Fibroblast of lung (primary cell): ENCODE results near the gene XYLT1. TPM values are rescaled to one million over a fixed set of nuclear protein-coding genes. Genes with fewer than 3 reads are reported as not detected.

Source experiments
- DNase-seq, 2 donors: peaks; one replicate each; pipeline versions ENCODE4 v3.0.0 to v3.0.0-alpha.2; 2010; ENCODE audit warnings: low read depth in 2 of 2
- H2AFZ ChIP-seq: 2 replicates; pipeline ENCODE4 v1.5.1; 2012; ENCODE audit warnings: low read length, control low read depth, inconsistent platforms
- H3K27ac ChIP-seq: 2 replicates; pipeline ENCODE4 v1.5.1; 2011; ENCODE audit warnings: low read length, control low read depth; ENCODE audit not compliant: insufficient read depth
- H3K27me3 ChIP-seq: 2 replicates; pipeline ENCODE4 v1.5.1; 2011; ENCODE audit warnings: mild to moderate bottlenecking, low read length; ENCODE audit not compliant: control insufficient read depth, insufficient read depth
- H3K36me3 ChIP-seq: 2 replicates; pipeline ENCODE4 v1.5.1; 2011; ENCODE audit warnings: low read length; ENCODE audit not compliant: control insufficient read depth, insufficient read depth
- H3K4me1 ChIP-seq: 2 replicates; pipeline ENCODE4 v1.5.1; 2011; ENCODE audit warnings: low read length; ENCODE audit not compliant: control insufficient read depth, insufficient read depth; ENCODE audit errors: extremely low read depth
- H3K4me2 ChIP-seq: 2 replicates; pipeline ENCODE4 v1.5.1; 2011; ENCODE audit warnings: low read length, control low read depth; ENCODE audit not compliant: insufficient read depth; ENCODE audit errors: extremely low read depth
- H3K4me3 ChIP-seq, 4 experiments: fragments of 200-600 bp in 1 of 4; sonication (generic) in 1 of 4; replicated peaks in 1 of 4; 2 replicates each; pipeline ENCODE4 v1.5.1; 2011 to 2016; ENCODE audit warnings: low read length in 4 of 4, low read depth in 3 of 4, mild to moderate bottlenecking in 3 of 4, control low read depth in 2 of 4, inconsistent platforms in 1 of 4, mixed read lengths in 1 of 4; ENCODE audit not compliant: insufficient read depth in 1 of 4; ENCODE audit errors: control extremely low read depth in 1 of 4
- H3K79me2 ChIP-seq: 2 replicates; pipeline ENCODE4 v1.5.1; 2012; ENCODE audit warnings: mild to moderate bottlenecking, low read length, inconsistent platforms; ENCODE audit not compliant: control insufficient read depth, insufficient read depth
- H3K9ac ChIP-seq: 2 replicates; pipeline ENCODE4 v1.5.1; 2011; ENCODE audit warnings: mild to moderate bottlenecking, low read length, control low read depth; ENCODE audit not compliant: insufficient read depth
- H3K9me3 ChIP-seq: 2 replicates; pipeline ENCODE4 v1.5.1; 2012; ENCODE audit warnings: low read depth, low read length; ENCODE audit not compliant: control insufficient read depth, insufficient read depth
- H4K20me1 ChIP-seq: 2 replicates; pipeline ENCODE4 v1.5.1; 2011; ENCODE audit warnings: low read length; ENCODE audit not compliant: control insufficient read depth, insufficient read depth; ENCODE audit errors: extremely low read depth
- EZH2 ChIP-seq: IDR thresholded peaks from 2 replicates; pipeline ENCODE4 v1.5.1; 2012; ENCODE audit warnings: low read length, control low read depth, mild to moderate bottlenecking; ENCODE audit errors: missing control alignments
- polyA plus RNA-seq, 2 donors: library from polyadenylated mRNA; depleted of rRNA in 1 of 2; stranded (reverse) in 1 of 2; unstranded in 1 of 2; fragments of >200 nt; gene quantifications; 2 replicates each; pipeline ENCODE4 v1.2.1, GENCODE V29; 2011 to 2012; ENCODE audit warnings: missing spikeins in 1 of 2
- total RNA-seq: library from RNA; depleted of rRNA; stranded (reverse); fragments of >200 nt; gene quantifications from 2 replicates; pipeline ENCODE4 v1.2.1, GENCODE V29; 2014
- TF ChIP-seq, protein P1 (sequence below), 2 donors: IDR thresholded peaks in 1 of 2; conservative IDR thresholded peaks in 1 of 2; 1 replicate in 1 of 2; 2 replicates in 1 of 2; pipeline ENCODE4 v1.5.1; 2011 to 2012; ENCODE audit warnings: low read length in 2 of 2, control low read depth in 1 of 2, inconsistent platforms in 1 of 2, low read depth in 1 of 2, mild to moderate bottlenecking in 1 of 2

The XYLT1 gene
- total and polyA plus RNA-seq, 2 donors (not counting 1 experiment from before 2014, with no cell fraction given) = 9.3 to 21.8 TPM

DNA sequence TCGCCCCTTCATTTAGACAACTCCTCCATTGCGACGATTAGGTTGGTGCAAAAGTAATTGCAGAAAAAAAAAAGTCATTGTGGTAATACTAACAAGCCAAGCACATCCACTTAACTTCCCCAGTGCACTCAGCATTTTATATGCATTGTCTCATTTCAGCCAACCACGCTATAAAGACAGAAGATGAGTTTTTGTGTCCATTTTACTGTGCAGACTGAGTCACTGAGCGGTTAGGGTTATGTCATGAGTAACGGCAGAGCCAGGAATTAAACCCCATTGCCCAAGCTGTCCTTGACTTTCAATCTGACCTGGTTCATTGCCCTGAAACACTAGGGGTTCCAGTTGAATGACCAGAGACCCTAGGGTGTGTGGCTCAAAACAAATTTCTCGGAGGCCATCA, 218.7 kb downstream of the XYLT1 start:
- H3K27me3 ChIP-seq = no peaks in the 10 kb centered on the region
- no peaks in the 10 kb centered on the region for H3K4me1 ChIP-seq
- peak in 1 of 2 donors; percentile 34 for DNase-seq
- no peak overlapping the region for H3K9ac ChIP-seq
- no peak overlapping the region for H3K4me3 ChIP-seq
- H3K79me2 ChIP-seq = no peaks in the 10 kb centered on the region
- H4K20me1 ChIP-seq = no peaks in the 10 kb centered on the region
- no peak overlapping the region for H3K4me2 ChIP-seq
- no peaks in the 10 kb centered on the region for H3K36me3 ChIP-seq
- no peak for TF ChIP-seq EZH2
- TF ChIP-seq, protein P1, sequence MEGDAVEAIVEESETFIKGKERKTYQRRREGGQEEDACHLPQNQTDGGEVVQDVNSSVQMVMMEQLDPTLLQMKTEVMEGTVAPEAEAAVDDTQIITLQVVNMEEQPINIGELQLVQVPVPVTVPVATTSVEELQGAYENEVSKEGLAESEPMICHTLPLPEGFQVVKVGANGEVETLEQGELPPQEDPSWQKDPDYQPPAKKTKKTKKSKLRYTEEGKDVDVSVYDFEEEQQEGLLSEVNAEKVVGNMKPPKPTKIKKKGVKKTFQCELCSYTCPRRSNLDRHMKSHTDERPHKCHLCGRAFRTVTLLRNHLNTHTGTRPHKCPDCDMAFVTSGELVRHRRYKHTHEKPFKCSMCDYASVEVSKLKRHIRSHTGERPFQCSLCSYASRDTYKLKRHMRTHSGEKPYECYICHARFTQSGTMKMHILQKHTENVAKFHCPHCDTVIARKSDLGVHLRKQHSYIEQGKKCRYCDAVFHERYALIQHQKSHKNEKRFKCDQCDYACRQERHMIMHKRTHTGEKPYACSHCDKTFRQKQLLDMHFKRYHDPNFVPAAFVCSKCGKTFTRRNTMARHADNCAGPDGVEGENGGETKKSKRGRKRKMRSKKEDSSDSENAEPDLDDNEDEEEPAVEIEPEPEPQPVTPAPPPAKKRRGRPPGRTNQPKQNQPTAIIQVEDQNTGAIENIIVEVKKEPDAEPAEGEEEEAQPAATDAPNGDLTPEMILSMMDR (conservative IDR thresholded peaks at IDR 0.05 in 1 of 2, IDR thresholded peaks at IDR 0.05 in 1 of 2; ENCODE audit: low read depth in 1 of 2, low read length in 2 of 2) = no peak
- no peak overlapping the region for H2AFZ ChIP-seq
- H3K9me3 ChIP-seq = no peaks in the 10 kb centered on the region
- H3K27ac ChIP-seq = no peak overlapping the region

DNA sequence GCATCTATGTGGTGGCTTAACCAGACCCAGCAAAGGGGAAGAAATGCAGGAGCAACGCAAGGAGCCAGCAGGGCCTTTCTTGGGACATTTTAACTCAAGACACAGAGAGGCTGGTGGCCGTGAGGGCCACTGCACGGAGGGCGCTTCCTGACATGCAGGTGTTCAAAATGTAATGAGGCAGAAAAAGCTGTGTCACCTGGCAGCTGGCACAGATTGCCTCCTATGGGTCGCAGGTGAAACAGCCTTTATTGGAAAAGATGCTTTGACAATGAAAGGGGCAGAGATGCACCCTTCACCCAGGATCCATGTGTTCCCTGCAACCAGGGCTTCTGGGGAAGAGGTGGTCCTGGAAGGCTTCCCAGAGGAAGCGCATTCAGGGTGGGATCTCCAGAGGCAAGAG, 219.3 kb downstream of the XYLT1 start:
- Histone ChIP-seq H3K79me2 (no peaks in the 10 kb centered on the region), H4K20me1 (no peaks in the 10 kb centered on the region)
- TF ChIP-seq, protein P1 (conservative IDR thresholded peaks at IDR 0.05 in 1 of 2, IDR thresholded peaks at IDR 0.05 in 1 of 2; ENCODE audit: low read depth in 1 of 2, low read length in 2 of 2) = no peak
- no peak for TF ChIP-seq EZH2

DNA sequence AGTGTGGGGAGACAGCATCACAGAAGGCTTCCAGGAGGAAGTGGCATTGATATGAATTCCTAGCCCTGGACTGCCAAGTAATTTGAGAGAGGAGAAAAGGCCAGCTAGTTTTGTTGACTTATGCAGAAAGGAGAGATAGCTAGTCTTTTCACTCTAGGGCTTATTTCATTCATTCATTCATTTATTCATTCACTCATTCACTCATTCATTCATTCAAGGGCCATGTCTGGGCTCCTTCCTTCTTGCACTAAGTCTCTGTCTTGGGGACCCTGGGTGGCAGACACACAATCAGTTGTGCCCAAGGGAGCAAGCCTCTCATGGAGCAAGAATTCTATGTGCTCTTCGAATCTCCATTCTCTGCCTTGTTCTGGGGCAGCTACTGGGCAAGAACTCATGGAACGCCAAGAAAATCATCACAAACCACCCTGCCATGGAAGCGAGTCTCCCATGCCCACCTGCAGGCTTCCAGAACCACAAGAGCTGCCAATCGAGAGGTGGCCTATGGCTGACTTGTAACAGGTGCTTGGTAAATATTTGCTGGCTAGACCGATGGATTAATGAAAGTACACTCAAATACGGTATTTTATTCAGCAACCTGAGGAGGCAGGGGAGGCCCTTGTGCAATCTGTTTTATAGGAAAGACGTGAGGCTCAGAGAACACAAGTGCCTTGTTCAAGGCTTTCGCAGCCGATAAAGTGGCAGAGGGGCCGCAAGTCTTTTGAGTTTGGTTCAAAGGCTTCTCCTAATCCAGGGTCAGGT, 223.6 kb downstream of the XYLT1 start:
- no peak for DNase-seq
- no peaks in the 10 kb centered on the region for H3K4me1 ChIP-seq
- no peak overlapping the region for H3K4me2 ChIP-seq
- no peak overlapping the region for H3K27ac ChIP-seq
- H3K9ac ChIP-seq = no peak overlapping the region
- H2AFZ ChIP-seq = no peak overlapping the region
- H4K20me1 ChIP-seq = no peaks in the 10 kb centered on the region
- H3K9me3 ChIP-seq = no peaks in the 10 kb centered on the region
- TF ChIP-seq, protein P1 (conservative IDR thresholded peaks at IDR 0.05 in 1 of 2, IDR thresholded peaks at IDR 0.05 in 1 of 2; ENCODE audit: low read depth in 1 of 2, low read length in 2 of 2) = no peak
- no peak for TF ChIP-seq EZH2
- H3K4me3 ChIP-seq = no peak overlapping the region
- H3K79me2 ChIP-seq = no peaks in the 10 kb centered on the region
- H3K27me3 ChIP-seq = no peaks in the 10 kb centered on the region
- H3K36me3 ChIP-seq = no peaks in the 10 kb centered on the region

More for the DNA sequence above, 219.3 kb downstream of the XYLT1 start:
- Histone ChIP-seq H3K36me3 (no peaks in the 10 kb centered on the region), H3K9me3 (no peaks in the 10 kb centered on the region), H3K4me2 (no peak overlapping the region), H3K9ac (no peak overlapping the region), H2AFZ (no peak overlapping the region), H3K4me1 (no peaks in the 10 kb centered on the region), H3K27ac (no peak overlapping the region), H3K4me3 (no peak overlapping the region), H3K27me3 (no peaks in the 10 kb centered on the region)
- DNase-seq = no peak
